ENCODE data around the gene ATP2C2. TPM values are rescaled to one million over a fixed set of nuclear protein-coding genes. Genes with fewer than 3 reads are reported as not detected.

The ATP2C2 gene
- total and polyA plus RNA-seq, 7 experiments from 2014 or later = 0.20 TPM; not detected in 6

- peaks cover 0 to 2% (median 0%) of the 10 kb centered on the region in 7 donors for H3K4me1 Mint-ChIP-seq
- H3K27ac ChIP-seq (ENCODE audit: low read depth, low read length) = no peak overlapping the region
- H3K27me3 Mint-ChIP-seq = peaks cover 0 to 9% (median 4%) of the 10 kb centered on the region in 5 donors
- H3K36me3 ChIP-seq (ENCODE audit: control insufficient read depth in 2 of 3, insufficient read depth in 3 of 3, low read length in 3 of 3) = no peaks in the 10 kb centered on the region
- H3K4me1 ChIP-seq (ENCODE audit: control insufficient read depth in 2 of 2, insufficient read depth in 2 of 2, low read length in 2 of 2) = no peaks in the 10 kb centered on the region
- no peak overlapping the region for H3K4me3 ChIP-seq (ENCODE audit: low read length)
- H3K9me3 Mint-ChIP-seq = peaks cover 0 to 1% (median 0%) of the 10 kb centered on the region in 11 donors
- intact Hi-C loops (cut with micrococcal nuclease) = no loop called here
- no peak for ATAC-seq
- ChIA-PET POLR2A (no interaction called here), CTCF (no interaction called here)
- H3K4me3 Mint-ChIP-seq = no peak overlapping the region
- DNase-seq = no peak
- no peaks in the 10 kb centered on the region for H3K36me3 Mint-ChIP-seq
- H3K27me3 ChIP-seq (ENCODE audit: control insufficient read depth in 2 of 2, insufficient read depth in 2 of 2, low read length in 2 of 2) = no peaks in the 10 kb centered on the region
- no peak overlapping the region for H3K27ac Mint-ChIP-seq
- no peaks in the 10 kb centered on the region for H3K9me3 ChIP-seq (ENCODE audit: control insufficient read depth in 2 of 3, low read length in 3 of 3)
Measured at GRCh38 chr16:84324434-84325262, 43.7 kb upstream of the ATP2C2 start.

GRCh38 chr16:84326545-84326944 lies 41.8 kb upstream of the ATP2C2 start:
- Mint-ChIP-seq H3K4me1 (peaks cover 0 to 2% (median 0%) of the 10 kb centered on the region in 7 donors), H3K27ac (no peak overlapping the region), H3K27me3 (peaks cover 0 to 9% (median 4%) of the 10 kb centered on the region in 5 donors), H3K4me3 (no peak overlapping the region), H3K9me3 (no peaks in the 10 kb centered on the region), H3K36me3 (no peaks in the 10 kb centered on the region)
- DNase-seq (no peak), ATAC-seq (no peak)
- Histone ChIP-seq H3K4me3 (ENCODE audit: low read length) (no peak overlapping the region), H3K9me3 (ENCODE audit: control insufficient read depth in 2 of 3, low read length in 3 of 3) (no peaks in the 10 kb centered on the region), H3K27me3 (ENCODE audit: control insufficient read depth in 2 of 2, insufficient read depth in 2 of 2, low read length in 2 of 2) (no peaks in the 10 kb centered on the region), H3K4me1 (ENCODE audit: control insufficient read depth in 2 of 2, insufficient read depth in 2 of 2, low read length in 2 of 2) (no peaks in the 10 kb centered on the region), H3K36me3 (ENCODE audit: control insufficient read depth in 2 of 3, insufficient read depth in 3 of 3, low read length in 3 of 3) (no peaks in the 10 kb centered on the region), H3K27ac (ENCODE audit: low read depth, low read length) (no peak overlapping the region)
- CTCF ChIA-PET = no interaction called here
- intact Hi-C loops (cut with micrococcal nuclease) = no loop called here
- POLR2A ChIA-PET = no interaction called here

GRCh38 chr16:84327926-84328505 lies 40.3 kb upstream of the ATP2C2 start:
- peaks cover 0 to 8% (median 5%) of the 10 kb centered on the region in 5 donors for H3K27me3 Mint-ChIP-seq
- POLR2A ChIA-PET = no interaction called here
- intact Hi-C loops (cut with micrococcal nuclease) = no loop called here
- H3K4me3 Mint-ChIP-seq = no peak overlapping the region
- no peaks in the 10 kb centered on the region for H3K36me3 ChIP-seq (ENCODE audit: control insufficient read depth in 2 of 3, insufficient read depth in 3 of 3, low read length in 3 of 3)
- no peaks in the 10 kb centered on the region for H3K27me3 ChIP-seq (ENCODE audit: control insufficient read depth in 2 of 2, insufficient read depth in 2 of 2, low read length in 2 of 2)
- no peak overlapping the region for H3K27ac Mint-ChIP-seq
- DNase-seq (no peak), ATAC-seq (no peak)
- H3K4me1 Mint-ChIP-seq = peaks cover 0 to 2% (median 0%) of the 10 kb centered on the region in 7 donors
- no peaks in the 10 kb centered on the region for H3K4me1 ChIP-seq (ENCODE audit: control insufficient read depth in 2 of 2, insufficient read depth in 2 of 2, low read length in 2 of 2)
- H3K27ac ChIP-seq (ENCODE audit: low read depth, low read length) = no peak overlapping the region
- CTCF ChIA-PET = no interaction called here
- no peaks in the 10 kb centered on the region for H3K36me3 Mint-ChIP-seq
- H3K9me3 Mint-ChIP-seq = no peaks in the 10 kb centered on the region
- no peak overlapping the region for H3K4me3 ChIP-seq (ENCODE audit: low read length)
- H3K9me3 ChIP-seq (ENCODE audit: control insufficient read depth in 2 of 3, low read length in 3 of 3) = no peaks in the 10 kb centered on the region

GRCh38 chr16:84329016-84329415 lies 39.3 kb upstream of the ATP2C2 start:
- intact Hi-C loops (cut with micrococcal nuclease) = no loop called here
- H3K27ac ChIP-seq (ENCODE audit: low read depth, low read length) = no peak overlapping the region
- Mint-ChIP-seq H3K4me3 (no peak overlapping the region), H3K27me3 (peaks cover 0 to 8% (median 5%) of the 10 kb centered on the region in 5 donors), H3K4me1 (peaks cover 0 to 2% (median 0%) of the 10 kb centered on the region in 7 donors), H3K27ac (no peak overlapping the region), H3K36me3 (no peaks in the 10 kb centered on the region), H3K9me3 (peaks cover 0 to 2% (median 0%) of the 10 kb centered on the region in 11 donors)
- no peaks in the 10 kb centered on the region for H3K36me3 ChIP-seq (ENCODE audit: control insufficient read depth in 2 of 3, insufficient read depth in 3 of 3, low read length in 3 of 3)
- H3K9me3 ChIP-seq (ENCODE audit: control insufficient read depth in 2 of 3, low read length in 3 of 3) = no peaks in the 10 kb centered on the region
- DNase-seq = no peak
- H3K4me1 ChIP-seq (ENCODE audit: control insufficient read depth in 2 of 2, insufficient read depth in 2 of 2, low read length in 2 of 2) = no peaks in the 10 kb centered on the region
- no peaks in the 10 kb centered on the region for H3K27me3 ChIP-seq (ENCODE audit: control insufficient read depth in 2 of 2, insufficient read depth in 2 of 2, low read length in 2 of 2)
- POLR2A ChIA-PET = no interaction called here
- ATAC-seq = no peak
- H3K4me3 ChIP-seq (ENCODE audit: low read length) = no peak overlapping the region
- CTCF ChIA-PET = no interaction called here

- Mint-ChIP-seq H3K9me3 (peaks cover 0 to 7% (median 2%) of the 10 kb centered on the region in 11 donors), H3K27ac (no peak overlapping the region), H3K27me3 (peaks cover 0 to 8% (median 5%) of the 10 kb centered on the region in 5 donors), H3K4me3 (no peak overlapping the region), H3K36me3 (peaks cover 0 to 3% (median 0%) of the 10 kb centered on the region in 5 donors), H3K4me1 (peaks cover 0 to 2% (median 0%) of the 10 kb centered on the region in 7 donors)
- H3K4me3 ChIP-seq (ENCODE audit: low read length) = no peak overlapping the region
- H3K9me3 ChIP-seq (ENCODE audit: control insufficient read depth in 2 of 3, low read length in 3 of 3) = no peaks in the 10 kb centered on the region
- CTCF ChIA-PET = no interaction called here
- intact Hi-C loops (cut with micrococcal nuclease) = no loop called here
- no peak for ATAC-seq
- POLR2A ChIA-PET = no interaction called here
- no peaks in the 10 kb centered on the region for H3K36me3 ChIP-seq (ENCODE audit: control insufficient read depth in 2 of 3, insufficient read depth in 3 of 3, low read length in 3 of 3)
- DNase-seq = no peak
- H3K27ac ChIP-seq (ENCODE audit: low read depth, low read length) = no peak overlapping the region
- no peaks in the 10 kb centered on the region for H3K27me3 ChIP-seq (ENCODE audit: control insufficient read depth in 2 of 2, insufficient read depth in 2 of 2, low read length in 2 of 2)
- H3K4me1 ChIP-seq (ENCODE audit: control insufficient read depth in 2 of 2, insufficient read depth in 2 of 2, low read length in 2 of 2) = no peaks in the 10 kb centered on the region
Measured at GRCh38 chr16:84329843-84330684, 38.3 kb upstream of the ATP2C2 start.

DNA sequence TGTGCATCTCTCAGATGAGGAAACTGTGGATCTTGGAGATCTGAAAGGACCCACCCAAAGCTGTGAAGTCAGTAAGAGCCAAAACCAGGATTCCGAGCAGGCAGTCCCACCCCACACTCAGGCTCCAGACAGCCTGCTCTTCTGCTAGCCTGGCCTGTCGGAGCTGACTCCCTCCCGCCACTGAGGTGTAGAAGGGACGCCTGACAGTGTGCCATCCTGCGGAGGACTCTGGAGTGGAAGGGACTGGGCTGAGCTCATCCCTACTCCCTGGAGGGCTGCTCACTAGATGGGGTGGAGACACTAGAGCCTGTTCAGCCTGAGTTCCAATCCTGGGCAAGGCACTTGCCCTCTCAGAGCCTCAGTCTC lies 37.7 kb upstream of the ATP2C2 start:
- Histone ChIP-seq H3K9me3 (ENCODE audit: control insufficient read depth in 2 of 3, low read length in 3 of 3) (no peaks in the 10 kb centered on the region), H3K4me1 (ENCODE audit: control insufficient read depth in 2 of 2, insufficient read depth in 2 of 2, low read length in 2 of 2) (no peaks in the 10 kb centered on the region), H3K4me3 (ENCODE audit: low read length) (no peak overlapping the region), H3K27ac (ENCODE audit: low read depth, low read length) (no peak overlapping the region), H3K27me3 (ENCODE audit: control insufficient read depth in 2 of 2, insufficient read depth in 2 of 2, low read length in 2 of 2) (no peaks in the 10 kb centered on the region), H3K36me3 (ENCODE audit: control insufficient read depth in 2 of 3, insufficient read depth in 3 of 3, low read length in 3 of 3) (no peaks in the 10 kb centered on the region)
- Mint-ChIP-seq H3K36me3 (peaks cover 0 to 7% (median 0%) of the 10 kb centered on the region in 5 donors), H3K4me1 (peaks cover 0 to 2% (median 0%) of the 10 kb centered on the region in 7 donors), H3K4me3 (no peak overlapping the region), H3K27ac (no peak overlapping the region), H3K9me3 (peaks cover 0 to 12% (median 7%) of the 10 kb centered on the region in 11 donors), H3K27me3 (peaks cover 0 to 8% (median 5%) of the 10 kb centered on the region in 5 donors)
- CTCF ChIA-PET = interaction anchor here (0.6 kb wide), 1 partner anchor 368 kb away, joined by 5 read pairs; no protein-coding TSS in a partner anchor
- no peak for ATAC-seq
- DNase-seq = no peak
- intact Hi-C loops (cut with micrococcal nuclease) = no loop called here
- POLR2A ChIA-PET = no interaction called here

Measured in naive thymus-derived CD4-positive, alpha-beta T cell (primary cell).